ENCODE data around the gene SWT1. TPM values are rescaled to one million over a fixed set of nuclear protein-coding genes. Genes with fewer than 3 reads are reported as not detected.

The SWT1 gene
- total RNA-seq, 2 experiments from 2014 or later: 1.8 to 2.5 TPM

DNA sequence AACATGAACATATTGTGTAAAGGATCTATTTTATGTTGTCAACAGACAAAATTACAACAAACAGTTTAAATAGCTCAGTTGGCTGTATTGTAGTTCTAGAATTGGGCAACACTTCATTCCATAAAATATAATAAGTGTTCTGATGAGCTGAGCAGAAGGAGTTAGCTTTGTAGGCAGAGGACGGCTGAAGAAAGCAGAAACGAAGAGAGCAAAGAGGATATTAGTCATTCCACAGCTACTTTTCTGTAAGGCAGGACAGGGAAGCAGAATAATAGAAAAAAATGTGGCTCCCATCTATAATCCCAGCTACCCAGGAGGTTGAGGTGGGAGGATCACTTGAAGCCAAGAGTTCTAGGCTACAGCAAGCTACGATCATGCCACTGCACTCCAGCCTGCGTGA is 180.3 kb downstream of the SWT1 start:
- no peaks in the 10 kb centered on the region for H3K27me3 Mint-ChIP-seq
- H3K27ac Mint-ChIP-seq: no peak overlapping the region
- intact Hi-C loops (cut with micrococcal nuclease): no loop called here
- ChIA-PET CTCF (interaction anchor here (0.9 to 1.4 kb wide), 2 partner anchors 14 to 167 kb away, joined by 3 to 4 read pairs; no protein-coding TSS in a partner anchor), POLR2A (interaction anchor here (1.0 kb wide), 1 partner anchor 19 kb away, joined by 8 read pairs; the partner anchor contains the start of gene IVNS1ABP)
- ATAC-seq: no peak
- no peak overlapping the region for H3K4me3 Mint-ChIP-seq
- peaks cover 37% of the 10 kb centered on the region for H3K4me1 Mint-ChIP-seq (ENCODE audit: low read depth)
- H3K9me3 Mint-ChIP-seq: peaks cover 1% of the 10 kb centered on the region
- no peak for DNase-seq
- TF ChIP-seq, protein P1, sequence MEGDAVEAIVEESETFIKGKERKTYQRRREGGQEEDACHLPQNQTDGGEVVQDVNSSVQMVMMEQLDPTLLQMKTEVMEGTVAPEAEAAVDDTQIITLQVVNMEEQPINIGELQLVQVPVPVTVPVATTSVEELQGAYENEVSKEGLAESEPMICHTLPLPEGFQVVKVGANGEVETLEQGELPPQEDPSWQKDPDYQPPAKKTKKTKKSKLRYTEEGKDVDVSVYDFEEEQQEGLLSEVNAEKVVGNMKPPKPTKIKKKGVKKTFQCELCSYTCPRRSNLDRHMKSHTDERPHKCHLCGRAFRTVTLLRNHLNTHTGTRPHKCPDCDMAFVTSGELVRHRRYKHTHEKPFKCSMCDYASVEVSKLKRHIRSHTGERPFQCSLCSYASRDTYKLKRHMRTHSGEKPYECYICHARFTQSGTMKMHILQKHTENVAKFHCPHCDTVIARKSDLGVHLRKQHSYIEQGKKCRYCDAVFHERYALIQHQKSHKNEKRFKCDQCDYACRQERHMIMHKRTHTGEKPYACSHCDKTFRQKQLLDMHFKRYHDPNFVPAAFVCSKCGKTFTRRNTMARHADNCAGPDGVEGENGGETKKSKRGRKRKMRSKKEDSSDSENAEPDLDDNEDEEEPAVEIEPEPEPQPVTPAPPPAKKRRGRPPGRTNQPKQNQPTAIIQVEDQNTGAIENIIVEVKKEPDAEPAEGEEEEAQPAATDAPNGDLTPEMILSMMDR (IDR thresholded peaks at IDR 0.05): no peak
- peaks cover 5% of the 10 kb centered on the region for H3K36me3 Mint-ChIP-seq (ENCODE audit: low read depth)

- ATAC-seq (peak; percentile 83), DNase-seq (peak; percentile 75)
- TF ChIP-seq, protein P1 (IDR thresholded peaks at IDR 0.05): no peak
- Mint-ChIP-seq H3K4me1 (ENCODE audit: low read depth) (peaks cover 37% of the 10 kb centered on the region), H3K9me3 (peaks cover 1% of the 10 kb centered on the region), H3K27ac (peak overlapping the region; percentile 81), H3K4me3 (peak overlapping the region; percentile 7), H3K27me3 (no peaks in the 10 kb centered on the region), H3K36me3 (ENCODE audit: low read depth) (peaks cover 5% of the 10 kb centered on the region)
- POLR2A ChIA-PET: interaction anchor here (1.7 to 3.1 kb wide), 2 partner anchors 21 to 23 kb away, joined by 4 to 12 read pairs; partner anchors contain the start of gene IVNS1ABP
- CTCF ChIA-PET: interaction anchor here (0.8 to 1.1 kb wide), 2 partner anchors 21 to 331 kb away, joined by 3 to 4 read pairs; no protein-coding TSS in a partner anchor
- intact Hi-C loops (cut with micrococcal nuclease): no loop called here
These were observed 182.0 kb downstream of the SWT1 start for GRCh38 chr1:185338719-185339622.

DNA sequence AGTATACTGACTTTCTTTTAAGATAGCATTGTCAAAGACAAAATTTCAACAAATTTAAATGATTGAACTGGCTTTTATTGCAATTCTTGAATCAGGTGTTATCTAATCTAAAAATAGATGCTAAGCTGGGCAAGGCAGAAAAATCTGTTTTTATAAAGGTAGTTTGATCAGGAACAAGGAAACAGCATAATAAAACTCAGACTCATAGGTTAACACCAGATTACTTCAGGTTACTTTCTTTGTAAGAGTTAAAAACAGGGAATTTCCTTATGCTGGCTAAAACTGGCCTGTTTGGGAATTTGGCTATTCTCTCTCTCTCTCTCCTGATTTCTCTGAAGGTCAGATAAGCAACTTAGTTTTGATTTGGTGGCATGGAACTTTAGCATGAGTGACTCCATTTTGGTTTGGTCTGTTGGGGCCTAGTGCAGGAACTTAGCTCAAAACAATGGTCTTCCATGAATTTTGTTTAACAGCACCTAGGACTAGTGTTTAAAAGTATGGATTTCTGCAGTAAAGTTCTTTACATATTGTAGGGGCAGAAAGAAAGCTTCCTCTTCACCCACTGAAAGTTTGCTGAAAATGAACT is 184.3 kb downstream of the SWT1 start:
- TF ChIP-seq, protein P1 (IDR thresholded peaks at IDR 0.05): no peak
- Mint-ChIP-seq H3K27ac (no peak overlapping the region), H3K9me3 (peaks cover 1% of the 10 kb centered on the region), H3K4me1 (ENCODE audit: low read depth) (peaks cover 37% of the 10 kb centered on the region), H3K36me3 (ENCODE audit: low read depth) (peaks cover 5% of the 10 kb centered on the region), H3K27me3 (no peaks in the 10 kb centered on the region), H3K4me3 (no peak overlapping the region)
- no peak for ATAC-seq
- intact Hi-C loops (cut with micrococcal nuclease): no loop called here
- ChIA-PET POLR2A (interaction anchor here (3.1 kb wide), 1 partner anchor 24 kb away, joined by 12 read pairs; the partner anchor contains the start of gene IVNS1ABP), CTCF (interaction anchor here (1.5 to 1.6 kb wide), 2 partner anchors 24 to 33 kb away, joined by 3 read pairs; no protein-coding TSS in a partner anchor)
- no peak for DNase-seq

Other genes starting within 250 kb of the SWT1 start
- gene NIBAN1, start 182.7 kb upstream of the SWT1 start, total RNA-seq: 10 to 100 TPM; 10.1 to 11.0 TPM
- gene RNF2, start 111.6 kb upstream of the SWT1 start, total RNA-seq: 10 to 100 TPM; 21.4 to 24.3 TPM
- 10 to 100 TPM; 25.6 TPM for gene TRMT1L, start 214 bp upstream of the SWT1 start, total RNA-seq
- 100 to 1,000 TPM; 244 to 256 TPM for gene IVNS1ABP, start 160.1 kb downstream of the SWT1 start, total RNA-seq